NCI-H2227 treated with DMSO at 0.1 percent for 48 hours (cell line): ENCODE measurements around the gene NTM.
A peak's percentile ranks its signal among the peaks of the same experiment; 100 is the strongest.

ENCODE experiments used
- DNase-seq: peaks from one replicate; lab custom pipeline; 2025; lab: John Stamatoyannopoulos, UW

Gene NTM

DNA sequence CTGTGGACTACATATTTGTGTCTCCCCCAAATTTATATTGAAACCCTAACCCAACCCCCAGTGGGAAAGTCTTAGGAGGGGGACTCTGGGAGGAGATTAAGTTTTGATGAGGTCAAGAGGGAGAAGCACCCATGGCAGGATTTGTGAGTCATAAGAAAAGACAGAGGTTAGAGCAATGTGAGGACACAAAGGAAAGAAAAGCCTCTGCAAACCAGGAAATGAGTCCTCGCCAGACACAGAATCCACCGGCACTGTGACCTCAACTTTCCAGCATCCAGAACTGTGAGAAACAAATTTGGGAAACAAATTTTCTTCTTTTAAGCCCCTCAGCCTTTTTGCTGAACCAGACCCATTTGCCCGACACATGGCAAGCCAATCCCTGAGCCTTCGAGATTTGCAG is 397.0 kb downstream of the NTM start:
- no peak for DNase-seq

DNA sequence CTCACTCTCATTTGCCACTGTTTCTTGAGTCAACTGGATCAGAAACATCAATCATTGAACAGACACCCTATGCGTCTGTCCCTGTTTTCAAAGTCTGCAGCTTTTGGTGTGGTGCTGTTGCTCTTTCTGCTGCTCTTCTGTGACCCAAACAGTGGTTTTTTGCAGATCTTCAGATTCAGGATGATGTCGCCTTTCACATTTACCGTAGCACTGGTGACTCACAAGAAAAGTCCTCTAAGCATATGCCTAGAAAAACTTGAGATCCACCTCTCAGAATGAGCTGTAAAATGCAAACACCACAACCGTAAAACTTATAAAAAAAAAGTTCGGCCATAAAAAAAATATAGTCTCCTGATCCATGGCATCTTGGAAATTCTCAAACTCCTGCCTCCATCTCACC is 400.4 kb downstream of the NTM start:
- DNase-seq: no peak

DNA sequence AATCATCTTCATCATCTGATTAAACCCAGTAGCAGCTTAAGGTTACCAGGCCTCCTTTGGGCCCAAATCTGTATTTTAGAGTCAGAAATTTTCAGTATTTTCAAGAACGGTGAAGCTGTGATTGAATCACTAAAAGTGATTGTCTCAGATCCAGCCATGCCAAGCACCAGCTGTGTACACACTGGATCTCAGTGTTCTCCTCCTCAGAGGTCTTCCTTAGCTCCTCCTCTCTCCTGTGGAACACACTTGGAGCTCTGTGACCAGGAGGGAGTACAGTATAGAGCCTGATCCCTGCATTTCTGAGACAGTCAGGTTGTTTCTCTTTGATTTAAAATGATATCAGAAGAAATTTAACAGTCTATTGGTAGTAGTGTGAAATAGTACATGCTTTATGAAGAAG is 401.1 kb downstream of the NTM start:
- no peak for DNase-seq

DNA sequence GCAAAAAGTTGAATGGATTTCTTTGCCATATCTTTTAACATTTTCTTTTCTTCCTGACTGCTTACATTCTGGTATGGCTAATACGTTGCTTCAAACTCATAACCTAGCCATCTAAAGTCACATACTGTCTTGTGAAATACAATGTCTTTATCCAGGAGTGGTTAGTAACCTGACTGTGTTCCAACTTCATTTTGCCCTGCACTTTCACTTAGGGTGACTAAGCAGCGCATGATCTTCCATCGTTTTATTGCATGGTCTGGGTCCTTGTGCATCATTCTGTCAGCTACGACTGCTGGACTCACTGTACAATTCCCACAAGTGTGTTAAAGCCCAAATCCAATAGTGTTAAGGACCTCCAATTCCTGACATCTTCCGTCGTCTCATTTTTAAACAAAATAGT is 403.2 kb downstream of the NTM start:
- DNase-seq: no peak

DNA sequence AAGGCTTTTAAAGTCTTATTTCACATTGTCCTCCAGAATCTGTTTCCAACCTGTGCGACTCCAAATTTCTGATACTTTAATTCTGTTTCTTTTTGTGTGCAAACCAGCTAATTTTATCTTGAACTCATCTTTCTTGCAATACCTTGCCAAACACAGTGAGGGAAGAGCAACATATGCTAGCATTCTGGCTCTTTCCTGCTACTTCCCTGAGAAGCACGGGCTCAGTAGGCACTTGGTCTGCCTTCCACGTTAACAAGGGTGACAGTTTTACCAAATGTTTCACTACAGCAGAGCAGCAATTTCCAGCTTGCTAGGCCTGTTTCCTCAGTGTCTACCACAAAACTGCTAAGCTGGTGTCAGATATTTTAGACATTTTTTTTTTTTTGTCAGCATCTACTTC is 405.8 kb downstream of the NTM start:
- DNase-seq: no peak

DNA sequence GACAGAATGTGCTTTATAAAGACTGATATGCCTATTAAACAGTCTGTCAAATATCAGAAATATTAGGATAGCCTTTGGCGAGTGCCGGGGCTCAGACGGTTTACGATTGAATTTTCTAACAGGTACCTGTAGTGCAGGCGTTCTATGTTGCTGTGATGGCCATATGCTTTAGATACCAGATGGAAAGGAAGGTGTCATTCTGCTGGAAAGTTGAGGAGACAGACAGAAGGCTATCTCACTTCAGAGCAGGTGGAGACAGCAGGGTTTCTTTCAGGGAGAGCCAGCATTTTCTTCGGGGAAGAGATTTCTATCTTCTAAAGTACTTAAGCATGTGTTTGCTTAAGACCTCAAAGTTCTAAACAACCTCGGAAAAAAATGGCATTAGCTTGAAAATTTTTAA is 415.4 kb downstream of the NTM start:
- DNase-seq: no peak

DNA sequence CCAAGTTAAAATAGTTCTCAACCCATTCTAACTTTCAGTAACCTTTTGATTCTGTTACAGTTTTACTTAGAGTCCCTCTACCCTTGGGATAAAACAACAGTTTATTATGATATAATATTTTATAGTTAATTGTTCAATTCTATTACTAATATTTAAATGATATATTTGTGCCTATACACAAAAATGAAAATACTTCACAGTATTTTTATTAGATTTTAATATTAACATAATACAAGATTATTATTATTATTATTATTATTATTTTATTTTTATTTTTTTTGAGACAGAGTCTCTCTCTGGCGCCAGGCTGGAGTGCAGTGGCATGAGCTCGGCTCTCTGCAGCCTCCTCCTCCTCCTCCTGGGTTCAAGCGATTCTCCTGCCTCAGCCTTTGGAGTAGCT is 416.7 kb downstream of the NTM start:
- DNase-seq: no peak

DNA sequence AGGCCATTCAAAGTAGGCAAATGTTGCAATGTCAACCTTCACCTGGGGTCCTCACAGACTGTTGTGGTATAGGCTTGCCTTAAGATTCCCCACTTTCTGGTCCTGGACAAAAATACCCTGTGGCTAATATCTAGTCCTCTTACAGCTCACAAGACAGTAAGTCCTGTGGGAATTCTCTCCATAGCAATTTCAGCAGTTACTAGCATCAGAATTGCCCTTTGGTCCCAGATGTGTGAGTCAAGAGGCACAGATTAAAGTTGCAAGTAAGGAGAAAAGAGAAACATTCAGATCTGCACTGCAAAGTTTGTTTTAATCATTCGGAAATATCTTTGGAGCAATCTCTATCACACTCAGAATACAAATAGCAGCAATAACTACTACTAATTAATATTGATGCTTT is 420.2 kb downstream of the NTM start:
- DNase-seq: no peak

DNA sequence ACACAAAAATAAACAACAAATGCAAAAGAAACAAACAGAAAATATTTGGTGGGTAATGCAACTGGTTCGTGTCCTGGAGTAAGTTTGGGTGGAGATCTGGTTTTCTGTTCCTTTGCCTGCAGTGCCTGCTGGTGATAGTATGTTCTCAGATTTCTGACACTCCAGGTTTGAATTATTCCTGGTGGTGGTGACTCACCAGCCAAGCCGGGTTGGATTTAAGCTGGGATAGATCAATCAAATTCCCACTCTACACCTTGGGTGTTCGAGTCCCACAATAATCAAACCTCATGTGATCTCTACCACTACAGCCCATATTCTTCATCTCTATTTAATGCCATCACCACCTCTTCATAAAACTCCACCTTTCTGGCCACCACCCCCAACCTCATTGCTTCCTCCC is 421.8 kb downstream of the NTM start:
- DNase-seq: no peak

DNA sequence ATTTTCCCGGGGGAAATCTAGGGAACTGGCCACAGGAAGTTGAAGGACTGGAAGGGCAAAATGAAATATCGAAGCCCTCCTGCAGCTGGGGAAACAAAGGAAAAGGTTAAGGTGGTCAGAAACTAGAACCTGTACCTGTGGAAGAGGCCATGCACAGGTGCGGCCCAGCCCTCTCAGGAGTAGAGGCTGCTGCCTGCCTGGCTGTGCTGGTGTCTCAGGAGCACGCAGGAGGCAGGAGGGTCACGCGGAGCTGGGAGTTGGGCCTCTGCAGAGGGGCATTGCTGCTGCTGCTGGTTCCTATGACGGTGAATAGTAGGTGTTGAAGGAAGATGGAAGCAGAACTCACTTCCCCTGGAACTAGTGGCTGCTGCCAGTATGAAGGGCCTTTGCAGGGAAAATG is 425.7 kb downstream of the NTM start:
- no peak for DNase-seq

DNA sequence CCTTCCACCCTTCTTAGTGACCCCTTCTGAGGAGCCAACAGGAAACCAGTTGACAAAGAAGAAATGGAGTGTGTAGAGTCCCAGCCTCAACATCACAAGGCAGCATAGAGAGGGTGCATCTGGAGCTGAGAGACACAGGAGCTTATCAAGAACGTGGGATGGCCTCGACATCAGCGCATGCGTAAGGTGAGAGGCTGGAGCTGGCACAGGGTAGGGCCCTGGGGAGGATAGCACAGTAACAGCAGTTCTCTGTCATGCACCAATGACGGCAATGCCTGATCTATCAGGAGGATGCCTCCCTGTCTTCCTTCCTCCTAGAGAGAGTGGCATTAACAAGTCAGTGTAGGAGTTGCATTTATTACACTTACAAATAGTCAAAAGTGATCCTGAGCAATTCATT is 426.1 kb downstream of the NTM start:
- no peak for DNase-seq

DNA sequence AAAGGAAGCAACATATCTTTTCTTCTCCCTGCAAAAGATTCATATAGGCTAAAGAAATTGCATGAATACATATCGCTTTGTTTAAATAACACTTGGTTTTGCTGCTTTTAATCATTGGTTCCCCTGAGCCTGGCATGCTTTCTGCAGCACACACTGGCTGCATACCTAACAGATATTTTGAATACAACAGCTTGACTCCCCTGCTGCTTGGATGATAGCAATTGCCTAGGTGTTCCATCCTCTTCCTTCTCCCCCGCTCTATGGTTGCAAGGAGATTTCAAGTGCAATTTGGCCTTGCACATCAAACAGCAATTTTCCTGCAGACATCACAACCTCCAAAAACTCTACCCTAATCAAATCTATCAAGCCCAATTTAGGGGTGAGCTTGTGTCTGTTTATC is 430.0 kb downstream of the NTM start:
- DNase-seq: peak; percentile 69

DNA sequence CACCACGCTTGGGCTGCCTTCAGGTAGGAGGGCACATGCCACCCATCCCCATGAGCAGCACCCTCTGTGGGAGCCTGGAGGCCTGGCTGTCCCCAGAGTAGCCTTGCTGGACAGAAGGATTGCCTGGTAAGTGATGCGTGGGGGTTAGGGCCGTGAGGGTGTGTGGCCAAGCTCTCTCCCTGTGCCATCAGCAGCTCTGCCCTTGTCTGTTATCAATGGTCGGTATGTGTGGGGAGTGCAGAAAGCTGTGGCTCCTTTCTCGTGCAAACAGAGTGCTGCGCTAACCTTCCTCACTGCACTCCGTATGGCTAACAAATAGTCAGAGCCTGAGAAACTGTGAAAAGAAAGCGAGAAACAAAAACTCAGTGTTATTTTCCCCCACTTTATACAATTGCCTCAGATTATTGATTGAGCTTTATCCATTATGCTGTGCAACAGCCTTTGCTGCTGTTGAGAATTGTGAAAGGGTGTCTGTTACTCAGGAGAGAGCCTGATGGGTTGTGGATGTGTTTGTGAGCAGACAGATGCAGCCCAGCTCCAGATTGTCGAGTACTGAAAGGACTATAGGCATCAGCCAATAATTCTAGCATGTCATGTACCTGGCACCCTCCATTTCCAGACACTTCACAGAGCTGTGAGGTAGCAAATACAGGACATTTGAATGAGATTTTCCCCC is 432.2 kb downstream of the NTM start:
- DNase-seq: no peak

DNA sequence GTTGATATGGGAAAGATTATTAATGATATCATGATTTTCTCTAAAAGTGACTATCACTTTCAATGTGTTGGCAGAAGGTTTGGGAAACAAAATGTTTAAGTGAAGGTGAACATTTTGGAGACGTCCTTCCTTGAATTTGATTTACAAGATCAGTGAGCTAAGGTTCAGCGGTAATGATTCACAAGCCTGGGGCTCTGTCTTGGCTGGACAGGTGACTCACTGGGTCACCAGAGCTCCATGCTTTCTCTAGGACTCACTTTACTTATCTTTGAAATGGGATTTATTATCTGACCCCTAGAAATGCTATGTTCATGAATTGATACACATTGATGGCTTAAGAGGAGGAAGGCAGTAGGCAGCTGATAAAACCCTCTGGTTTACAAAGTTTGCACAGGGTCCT is 437.5 kb downstream of the NTM start:
- DNase-seq: no peak

DNA sequence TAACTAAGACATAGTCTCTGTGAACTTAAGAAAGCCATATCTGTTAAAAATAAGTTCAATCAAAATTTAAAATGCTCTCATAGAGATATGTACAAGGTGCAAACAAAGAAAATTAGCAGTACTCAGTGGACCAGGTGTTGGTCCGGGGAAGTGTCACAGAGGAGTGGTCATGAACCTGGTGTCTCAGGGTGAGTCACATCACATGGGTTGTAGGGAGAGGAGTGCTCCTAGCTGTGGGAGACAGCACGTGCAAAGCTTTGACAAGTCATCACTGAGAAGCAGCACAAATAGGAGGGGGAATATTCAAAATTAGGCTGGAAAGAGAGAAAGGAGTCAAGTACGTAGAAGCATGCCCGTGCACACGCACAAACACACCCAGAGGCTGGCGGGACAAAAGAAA is 438.1 kb downstream of the NTM start:
- DNase-seq: no peak

DNA sequence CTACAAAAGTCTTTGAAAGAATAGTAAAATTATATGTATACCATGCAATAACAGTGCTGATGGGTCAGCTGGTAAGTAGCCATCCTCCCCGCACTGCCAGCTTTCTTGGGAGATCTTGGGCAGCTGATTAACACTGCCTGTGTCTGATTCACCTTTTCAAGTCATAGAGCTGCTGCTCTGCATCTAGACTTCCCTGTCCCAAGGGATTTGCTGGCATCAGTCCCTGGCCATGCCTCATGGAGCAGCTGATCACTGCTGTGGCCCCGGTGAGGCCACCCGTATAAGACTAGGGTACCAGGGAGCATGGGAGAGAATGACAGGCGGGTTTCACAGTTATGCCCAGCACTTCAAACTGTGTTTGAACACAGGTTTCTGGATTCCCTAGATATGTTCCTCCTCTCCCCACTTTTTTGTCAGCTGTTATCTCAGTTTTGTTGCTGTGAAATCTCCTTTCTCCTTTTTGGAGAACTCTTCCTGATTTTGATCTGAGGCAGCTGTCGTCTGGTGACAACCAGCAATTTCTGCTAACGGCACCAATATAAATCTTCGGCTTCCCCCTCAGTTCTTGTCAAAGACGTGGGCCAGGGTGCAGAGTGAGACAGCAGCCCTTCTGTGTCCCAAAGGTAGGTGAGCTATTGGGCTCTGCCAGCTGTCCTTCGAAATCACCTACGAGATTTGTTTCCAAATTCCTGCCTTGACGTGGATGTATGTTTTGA is 438.9 kb downstream of the NTM start:
- DNase-seq: no peak

DNA sequence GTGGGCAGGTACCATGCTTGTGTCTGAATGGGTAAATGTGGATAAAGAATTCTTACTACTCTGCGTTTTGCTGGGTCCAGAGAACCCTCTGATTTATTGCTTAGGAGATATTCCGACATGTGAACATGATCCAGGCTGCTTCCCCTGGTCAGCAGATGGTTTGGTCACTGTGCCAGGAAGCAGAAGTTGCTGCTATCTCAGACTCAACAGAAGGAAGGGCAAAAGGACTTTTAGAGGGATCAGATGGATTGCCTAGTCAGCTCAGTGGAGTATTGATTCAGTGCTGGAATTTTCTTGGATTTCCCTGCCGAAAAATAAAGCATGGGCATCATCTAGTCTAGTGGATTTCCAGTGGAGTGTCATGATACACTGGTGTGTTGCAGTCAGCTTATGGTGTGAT is 440.1 kb downstream of the NTM start:
- no peak for DNase-seq

DNA sequence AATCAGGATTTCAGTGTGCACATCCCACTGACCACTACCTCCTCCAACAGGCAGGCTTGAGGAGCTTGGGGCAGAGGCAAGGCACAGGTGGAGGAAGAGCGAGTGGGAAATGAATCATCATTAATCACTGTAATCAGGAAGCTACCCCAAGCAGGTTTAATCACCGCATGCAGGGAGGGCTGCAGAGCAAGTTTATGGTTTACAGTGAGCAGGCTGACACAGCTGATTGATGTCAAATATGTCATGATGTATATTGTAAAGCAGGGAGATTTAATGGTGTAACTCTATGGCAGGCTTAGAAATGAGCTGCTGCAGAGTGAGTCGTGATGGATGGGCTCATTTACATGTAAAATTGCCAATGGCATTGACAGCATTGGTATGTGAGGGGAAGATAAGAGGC is 441.0 kb downstream of the NTM start:
- DNase-seq: no peak

DNA sequence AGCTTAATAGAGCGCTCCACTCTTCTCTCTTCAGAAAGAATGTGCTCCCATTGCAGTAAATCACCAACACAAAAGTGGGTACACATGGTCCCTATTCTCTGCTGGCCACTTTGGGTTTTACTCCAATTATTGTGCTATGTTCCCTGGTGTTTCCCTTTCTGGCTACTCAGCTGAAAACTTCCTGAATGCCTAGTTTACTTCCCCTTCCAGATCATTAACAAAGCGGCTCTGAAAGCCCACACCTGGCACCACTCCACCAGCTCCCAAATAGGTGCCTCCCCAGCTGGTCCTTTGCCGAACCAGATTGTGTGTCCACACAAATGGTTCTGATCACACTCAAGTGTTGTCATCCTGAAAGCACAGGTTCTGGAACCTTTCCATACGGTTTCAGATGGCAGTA is 443.7 kb downstream of the NTM start:
- DNase-seq: no peak

DNA sequence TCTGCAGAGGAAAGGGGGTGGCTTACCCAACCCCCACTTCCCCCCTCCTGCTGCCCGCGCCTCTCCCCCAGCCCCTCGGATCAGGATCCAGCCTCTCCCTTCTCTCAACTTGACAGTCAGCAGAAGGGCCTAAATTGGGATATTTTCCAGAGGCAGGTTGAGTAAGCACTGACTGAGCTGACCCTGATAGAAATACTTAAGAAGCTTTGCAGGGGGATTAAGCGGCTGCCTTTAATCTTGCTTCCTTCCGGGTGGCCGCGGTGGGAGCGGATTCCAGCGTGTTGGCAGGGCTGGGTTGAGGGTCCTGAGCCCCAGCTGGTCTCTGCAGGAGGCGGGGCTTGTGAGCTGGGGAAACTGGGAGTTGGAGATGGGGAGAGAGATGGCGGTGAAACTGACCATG is 445.2 kb downstream of the NTM start:
- DNase-seq: no peak

DNA sequence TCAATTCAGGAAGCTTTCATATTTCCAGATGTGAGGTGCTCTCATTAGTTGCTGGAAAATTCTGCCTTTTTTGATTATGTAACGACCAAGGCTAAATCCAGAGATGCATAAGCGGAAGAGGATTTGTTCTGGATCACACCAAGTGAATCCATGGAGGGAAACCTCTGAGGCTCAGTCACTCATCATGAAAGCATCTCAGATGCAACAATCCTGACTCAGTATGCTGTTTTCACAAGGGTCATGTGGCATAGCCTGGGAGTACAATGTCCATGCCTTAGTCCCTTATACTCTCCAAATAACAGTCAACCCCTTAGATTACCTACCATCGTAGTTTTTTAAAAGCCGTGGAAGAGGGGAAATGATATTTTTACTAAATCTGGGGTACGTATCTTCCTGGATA is 445.6 kb downstream of the NTM start:
- no peak for DNase-seq

DNA sequence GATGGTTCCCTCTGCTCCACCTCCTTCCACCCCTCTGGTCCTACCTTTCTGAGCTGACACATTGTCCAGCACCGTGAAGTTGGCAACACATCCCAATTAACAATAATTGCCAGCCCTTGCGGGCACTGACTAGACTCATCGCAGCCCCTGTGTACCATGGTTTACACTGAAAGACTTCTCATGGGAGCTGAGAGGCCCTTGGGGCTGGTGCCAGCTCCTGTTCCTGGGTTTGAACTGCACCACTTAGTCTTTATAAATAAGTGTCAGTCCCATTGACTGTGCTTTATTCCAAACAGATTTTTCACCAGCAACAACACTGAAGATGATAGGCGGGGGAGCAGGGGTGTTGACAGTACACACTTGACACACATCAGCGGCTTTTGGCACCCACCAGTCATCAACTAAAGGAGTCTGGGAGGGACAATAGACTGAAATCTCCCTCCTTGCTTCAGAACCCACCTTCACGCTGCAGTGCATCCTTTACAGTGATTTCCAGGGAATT is 447.3 kb downstream of the NTM start:
- peak; percentile 11 for DNase-seq

DNA sequence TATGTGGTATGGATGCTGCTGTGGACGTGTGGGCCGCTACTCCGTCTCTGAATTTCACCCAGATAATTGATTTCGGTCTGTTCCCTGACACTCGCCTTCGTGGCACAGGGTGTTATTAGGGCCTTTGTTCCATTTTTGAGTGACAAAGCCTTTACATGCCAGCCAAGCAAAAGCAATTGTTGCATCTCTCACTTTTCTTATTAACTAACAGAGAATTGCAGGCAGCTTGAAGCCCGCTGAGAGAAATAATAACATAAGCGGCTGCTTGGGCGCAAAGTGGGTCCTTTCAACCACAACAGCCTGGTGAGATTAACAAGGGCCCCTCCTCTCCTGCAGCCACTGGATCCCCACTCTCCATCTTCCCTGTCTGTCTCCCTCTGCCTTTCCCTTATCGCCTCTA is 449.4 kb downstream of the NTM start:
- DNase-seq: peak; percentile 80

DNA sequence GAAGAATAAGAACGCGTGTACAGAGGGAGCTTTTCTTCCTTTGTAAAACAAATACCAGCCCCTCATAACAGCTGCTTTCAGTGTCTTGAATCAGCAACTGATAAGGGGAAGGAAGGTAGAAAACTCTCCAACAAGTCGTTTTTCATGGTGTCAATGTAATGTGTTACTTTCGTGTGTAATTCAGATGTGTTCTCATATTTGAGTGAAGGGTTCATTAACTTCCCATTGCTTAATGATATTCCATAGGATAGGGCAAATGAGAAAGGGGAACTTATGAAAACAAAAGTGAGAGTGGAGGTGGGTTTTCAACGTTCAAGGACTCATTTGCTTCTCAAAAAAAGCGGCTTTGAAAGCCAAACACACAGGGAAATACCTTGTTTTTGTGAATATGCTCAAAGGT is 452.1 kb downstream of the NTM start:
- no peak for DNase-seq
